ENCODE measurements around the gene GSE1.

DNA sequence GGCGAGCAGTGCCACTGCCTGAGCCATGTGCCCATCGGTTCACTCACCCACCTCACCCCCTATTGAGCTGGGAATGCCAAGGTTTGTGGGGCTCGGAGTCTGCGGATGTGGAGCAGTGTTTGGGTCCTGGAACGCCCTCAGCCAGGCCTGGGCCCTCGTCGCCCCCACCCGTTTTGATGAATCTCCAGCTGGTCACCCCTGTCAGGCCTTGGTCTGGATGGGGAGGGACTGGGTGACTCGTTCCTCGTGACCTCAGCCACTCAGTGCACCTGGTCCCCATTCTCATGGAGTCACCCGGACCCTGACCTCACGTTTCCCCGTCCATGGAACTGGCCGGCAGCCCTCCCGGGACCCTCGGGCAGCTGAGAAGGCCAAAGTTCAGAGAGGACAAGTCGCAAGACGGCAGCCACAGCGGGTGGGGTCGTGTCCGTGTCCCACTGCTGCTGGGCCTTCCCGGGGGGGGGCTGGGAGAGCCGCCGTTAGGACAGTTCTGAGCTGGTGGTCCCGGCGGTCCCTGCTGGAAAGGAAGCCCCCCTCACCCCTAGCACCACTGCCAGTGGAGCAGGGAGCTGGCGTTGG, 23.2 kb downstream of the GSE1 start:
- no peak for TF ChIP-seq CTCF (tag by site-specific recombination; IDR thresholded peaks at IDR 0.05)
- no peak for TF ChIP-seq ZNF157 (tag by site-specific recombination; IDR thresholded peaks at IDR 0.05)
- no peak for TF ChIP-seq TCF7L2 (IDR thresholded peaks at IDR 0.05; ENCODE audit: borderline replicate concordance, low read depth, low read length)
- TF ChIP-seq ZNF24 (tag by site-specific recombination; IDR thresholded peaks at IDR 0.05), result no peak
- no peak for TF ChIP-seq YY1 (tag by site-specific recombination; IDR thresholded peaks at IDR 0.05)
- TF ChIP-seq ZNF274 (IDR thresholded peaks at IDR 0.05; ENCODE audit: low read length), result no peak
- TF ChIP-seq ZNF274 (tag by site-specific recombination; IDR thresholded peaks at IDR 0.05; ENCODE audit: borderline replicate concordance), result no peak
- TF ChIP-seq REST (tag by site-specific recombination; IDR thresholded peaks at IDR 0.05), result no peak
